Endothelial cell of umbilical vein (primary cell): ENCODE measurements around the gene SLC12A1. TPM values are rescaled to one million over a fixed set of nuclear protein-coding genes. Genes with fewer than 3 reads are reported as not detected.

Source experiments
- BruUV-seq: library from RNA; stranded (reverse); fragments of 400-500 nt; replicated peaks from 2 replicates; lab custom pipeline; 2021; lab: Mats Ljungman, UMichigan
- CTCF ChIA-PET: fragments of 300-600, 350-600 bp; sonication (Branson Sonifier 250); formaldehyde crosslinking; loops from one replicate; lab custom pipeline; 2021; ENCODE audit warnings: antibody characterized with exemption, inconsistent platforms; lab: Charles Lee
- POLR2A ChIA-PET: fragments of 300-600, 350-600 bp; sonication (Branson Sonifier 250); formaldehyde crosslinking; loops from one replicate; lab custom pipeline; 2021; ENCODE audit warnings: antibody characterized with exemption, inconsistent platforms; lab: Charles Lee
- DNase-seq: peaks from one replicate; pipeline ENCODE4 v3.0.0-alpha.2; 2011; ENCODE audit warnings: low read depth, low spot score
- FAIRE-seq: peaks from 2 replicates; lab custom pipeline; 2011; peaks lifted over from hg19 to GRCh38; lab: Jason Lieb, UNC
- H2AFZ ChIP-seq: 2 replicates; pipeline ENCODE4 v1.6.0; 2012; ENCODE audit warnings: low read depth, low read length, control low read depth, inconsistent platforms
- H3K27ac ChIP-seq: 2 replicates; pipeline ENCODE4 v1.5.1; 2011; ENCODE audit warnings: low read depth, mild to moderate bottlenecking, control low read depth, low read length, moderate library complexity; ENCODE audit not compliant: insufficient read depth
- H3K27me3 ChIP-seq, 2 experiments: 2 replicates each; pipeline versions ENCODE4 v1.6.0 to v1.6.1; 2011; ENCODE audit warnings: low read length in 2 of 2, mixed read lengths in 1 of 2; ENCODE audit not compliant: control insufficient read depth in 2 of 2, insufficient read depth in 2 of 2
- H3K36me3 ChIP-seq, 2 experiments: 2 replicates in 1 of 2; 3 replicates in 1 of 2; pipeline ENCODE4 v1.5.1; 2011; ENCODE audit warnings: low read length in 2 of 2, mild to moderate bottlenecking in 1 of 2, moderate library complexity in 1 of 2; ENCODE audit not compliant: control insufficient read depth in 2 of 2, insufficient read depth in 2 of 2; ENCODE audit errors: extremely low read depth in 1 of 2
- H3K4me1 ChIP-seq: 3 replicates; pipeline ENCODE4 v1.5.1; 2011; ENCODE audit warnings: mild to moderate bottlenecking, low read length; ENCODE audit not compliant: control insufficient read depth, insufficient read depth; ENCODE audit errors: extremely low read depth
- H3K4me2 ChIP-seq: 2 replicates; pipeline ENCODE4 v1.6.1; 2011; ENCODE audit warnings: low read length, control low read depth, mixed read lengths; ENCODE audit not compliant: insufficient read depth
- H3K4me3 ChIP-seq, 3 experiments: fragments of 200-600 bp in 1 of 3; sonication (generic), shearing (Covaris generic) in 1 of 3; replicated peaks in 1 of 3; 2 replicates each; pipeline ENCODE4 v1.5.1; 2011 to 2016; ENCODE audit warnings: control low read depth in 3 of 3, low read length in 3 of 3, mild to moderate bottlenecking in 2 of 3, inconsistent platforms in 1 of 3, low read depth in 1 of 3, moderate library complexity in 1 of 3; ENCODE audit not compliant: insufficient read depth in 1 of 3
- H3K79me2 ChIP-seq: 2 replicates; pipeline ENCODE4 v1.6.0; 2012; ENCODE audit warnings: low read length, inconsistent platforms; ENCODE audit not compliant: control insufficient read depth, insufficient read depth
- H3K9ac ChIP-seq: replicated peaks from 2 replicates; pipeline ENCODE3; 2011; ENCODE audit warnings: low read length, control low read depth; ENCODE audit not compliant: insufficient read depth; ENCODE audit errors: extremely low read depth
- H3K9me1 ChIP-seq: replicated peaks from 3 replicates; pipeline ENCODE4 v1.6.0; 2011; ENCODE audit warnings: mild to moderate bottlenecking, low read length; ENCODE audit not compliant: control insufficient read depth, insufficient read depth; ENCODE audit errors: extremely low read depth
- H3K9me3 ChIP-seq: replicated peaks from 2 replicates; pipeline ENCODE4 v1.5.1; 2012; ENCODE audit warnings: low read length, inconsistent platforms; ENCODE audit not compliant: control insufficient read depth, insufficient read depth
- H4K20me1 ChIP-seq: replicated peaks from 2 replicates; pipeline ENCODE3; 2011; ENCODE audit warnings: mild to moderate bottlenecking, low read length; ENCODE audit not compliant: control insufficient read depth, insufficient read depth; ENCODE audit errors: extremely low read depth
- CTCF ChIP-seq, 2 donors: IDR thresholded peaks; 1 replicate in 1 of 2; 2 replicates in 1 of 2; pipeline ENCODE4 v1.5.1; 2011; ENCODE audit warnings: low read length in 2 of 2, mild to moderate bottlenecking in 2 of 2, moderate library complexity in 2 of 2, control low read depth in 1 of 2, inconsistent platforms in 1 of 2, low read depth in 1 of 2; ENCODE audit not compliant: insufficient read depth in 1 of 2; ENCODE audit errors: extremely low read depth in 1 of 2
- EZH2 ChIP-seq: IDR thresholded peaks from 2 replicates; pipeline ENCODE4 v1.6.1; 2012; ENCODE audit warnings: borderline replicate concordance, low read depth, mild to moderate bottlenecking, moderate library complexity, low read length, inconsistent platforms; ENCODE audit not compliant: severe bottlenecking
- FOS ChIP-seq: IDR thresholded peaks from 2 replicates; pipeline ENCODE4 v1.6.1; 2011; ENCODE audit warnings: mild to moderate bottlenecking, low read length, moderate library complexity, borderline replicate concordance; ENCODE audit not compliant: insufficient read depth
- GATA2 ChIP-seq: IDR thresholded peaks from 2 replicates; pipeline ENCODE4 v1.7.0; 2011; ENCODE audit warnings: low read depth, mild to moderate bottlenecking, moderate library complexity, mixed read lengths, low read length; ENCODE audit not compliant: insufficient read length, insufficient read depth
- JUN ChIP-seq: IDR thresholded peaks from 2 replicates; pipeline ENCODE4 v1.6.1; 2011; ENCODE audit warnings: borderline replicate concordance, low read depth; ENCODE audit not compliant: insufficient read length, insufficient read depth
- MAX ChIP-seq: IDR thresholded peaks from 2 replicates; pipeline ENCODE4 v1.6.1; 2011; ENCODE audit not compliant: insufficient read depth, insufficient read length
- MYC ChIP-seq: IDR thresholded peaks from one replicate; pipeline ENCODE4 v1.6.1; 2011; ENCODE audit warnings: mild to moderate bottlenecking, low read depth, low read length
- POLR2A ChIP-seq: IDR thresholded peaks from 2 replicates; pipeline ENCODE4 v1.6.1; 2012; ENCODE audit warnings: low read depth, mild to moderate bottlenecking, control low read depth, low read length
- POLR2AphosphoS5 ChIP-seq: IDR thresholded peaks from 2 replicates; pipeline ENCODE4 v1.6.1; 2012; ENCODE audit warnings: low read depth, mild to moderate bottlenecking, control low read depth, low read length, moderate library complexity; ENCODE audit not compliant: insufficient read depth
- dilution Hi-C: fragments of 300-500 bp; cut with MboI; formaldehyde crosslinking; loops from one replicate; pipeline ENCODE4 v1.15.0; 2019; ENCODE audit warnings: low sequenced_read_pairs; ENCODE audit not compliant: extremely low pct_ligation_motif_present
- intact Hi-C: fragments of 100-400 bp; cut with micrococcal nuclease; formaldehyde crosslinking; loops from one replicate; pipeline ENCODE4 v1.10.0; 2022
- polyA plus RNA-seq, 4 experiments: library from polyadenylated mRNA; depleted of rRNA in 3 of 4; stranded (reverse) in 3 of 4; unstranded in 1 of 4; fragments of >200 nt; gene quantifications; 2 replicates each; pipeline versions ENCODE4 v1.2.1 to v1.2.3, GENCODE V29; 2011 to 2012; ENCODE audit warnings: missing spikeins in 1 of 4
- total RNA-seq: library from RNA; stranded (reverse); gene quantifications from 2 replicates; pipeline ENCODE4 v1.2.3, GENCODE V29; 2021

Gene SLC12A1
- total and polyA plus RNA-seq, 2 donors (not counting 3 experiments of a cell fraction or from before 2014, with no cell fraction given): not detected

GRCh38 chr15:48285329-48286214, 79.5 kb downstream of the SLC12A1 start:
- Histone ChIP-seq H3K27me3 (peaks cover 4 to 8% of the 10 kb centered on the region in 2 experiments), H3K79me2 (no peaks in the 10 kb centered on the region), H3K9me1 (no peaks in the 10 kb centered on the region), H3K4me2 (peak overlapping the region; percentile 84), H3K36me3 (no peaks in the 10 kb centered on the region), H3K9me3 (no peaks in the 10 kb centered on the region), H4K20me1 (no peaks in the 10 kb centered on the region), H3K9ac (no peak overlapping the region), H2AFZ (peak overlapping the region; percentile 87), H3K4me1 (peaks cover 3% of the 10 kb centered on the region), H3K4me3 (peak overlapping the region in 1 of 3 experiments; percentile 55), H3K27ac (no peak overlapping the region)
- ChIA-PET POLR2A (no interaction called here), CTCF (interaction anchor here (0.6 to 4.0 kb wide), 34 partner anchors 9 to 1973 kb away, joined by 3 to 51 read pairs (median 4); partner anchors contain the start of gene DUT)
- intact Hi-C loops: loop anchor here (1.0 to 10.0 kb wide), 6 partner anchors 173 to 1973 kb away; partner anchors contain the start of gene SEMA6D
- no TSS peak for BruUV-seq
- dilution Hi-C loops: no loop called here
- FAIRE-seq (peak; percentile 98), DNase-seq (peak; percentile 90)
- TF ChIP-seq CTCF (IDR thresholded peaks at IDR 0.05; ENCODE audit: extremely low read depth in 1 of 2, insufficient read depth in 1 of 2, low read depth in 1 of 2, low read length in 2 of 2) (peak; percentile 41 to 70), FOS (no peak)

GRCh38 chr15:48289628-48290027, 83.5 kb downstream of the SLC12A1 start:
- dilution Hi-C loops: no loop called here
- H3K27ac ChIP-seq: no peak overlapping the region
- no peak overlapping the region for H3K4me2 ChIP-seq
- no peak for TF ChIP-seq MYC
- no peak for TF ChIP-seq MAX
- TF ChIP-seq EZH2: no peak
- TF ChIP-seq JUN: no peak
- TF ChIP-seq GATA2: no peak
- no peak for TF ChIP-seq CTCF (IDR thresholded peaks at IDR 0.05; ENCODE audit: extremely low read depth in 1 of 2, insufficient read depth in 1 of 2, low read depth in 1 of 2, low read length in 2 of 2)
- TF ChIP-seq FOS: no peak
- no peak for TF ChIP-seq POLR2A
- TF ChIP-seq POLR2AphosphoS5: no peak
- intact Hi-C loops: loop anchor here (5.0 to 10.0 kb wide), 2 partner anchors 575 to 1977 kb away; partner anchors contain the start of gene SEMA6D
- H3K9me1 ChIP-seq: no peaks in the 10 kb centered on the region
- H2AFZ ChIP-seq: no peak overlapping the region
- H3K9me3 ChIP-seq: no peaks in the 10 kb centered on the region
- ChIA-PET CTCF (interaction anchor here (1.9 kb wide), 1 partner anchor 10 kb away, joined by 7 read pairs; no protein-coding TSS in a partner anchor), POLR2A (no interaction called here)
- H4K20me1 ChIP-seq: no peaks in the 10 kb centered on the region
- no peak for DNase-seq
- H3K36me3 ChIP-seq: no peaks in the 10 kb centered on the region
- H3K4me3 ChIP-seq: no peak overlapping the region
- FAIRE-seq: no peak
- no peaks in the 10 kb centered on the region for H3K27me3 ChIP-seq
- H3K79me2 ChIP-seq: no peaks in the 10 kb centered on the region
- BruUV-seq: no TSS peak
- peaks cover 3% of the 10 kb centered on the region for H3K4me1 ChIP-seq
- H3K9ac ChIP-seq: no peak overlapping the region
